Sigmoid colon (tissue), 4 donors: ENCODE data around the gene ADD3.

Experiments used
- CTCF ChIP-seq, 4 experiments: fragments of 450-650 bp in 3 of 4; fragments of 200-600 bp in 1 of 4; IDR thresholded peaks; one replicate each; pipeline ENCODE4 v1.5.1; 2016 to 2019; ENCODE audit warnings: antibody characterized with exemption in 4 of 4, mild to moderate bottlenecking in 3 of 4, moderate library complexity in 2 of 4
- EP300 ChIP-seq, 4 donors: sonication (generic); formaldehyde crosslinking; IDR thresholded peaks; one replicate each; pipeline ENCODE4 v1.6.1; 2017; ENCODE audit warnings: antibody characterized with exemption in 4 of 4
- POLR2A ChIP-seq, 2 donors: fragments of 450-650 bp; IDR thresholded peaks; one replicate each; pipeline ENCODE4 v1.6.1; 2016; ENCODE audit warnings: antibody characterized with exemption in 2 of 2, mild to moderate bottlenecking in 2 of 2, moderate library complexity in 2 of 2
- POLR2AphosphoS5 ChIP-seq, 4 donors: sonication (generic); formaldehyde crosslinking; IDR thresholded peaks; one replicate each; pipeline ENCODE4 v1.6.1; 2017; ENCODE audit warnings: antibody characterized with exemption in 4 of 4

- TF ChIP-seq POLR2AphosphoS5 (IDR thresholded peaks at IDR 0.05) (no peak), POLR2A (IDR thresholded peaks at IDR 0.05) (no peak), CTCF (IDR thresholded peaks at IDR 0.05) (no peak), EP300 (IDR thresholded peaks at IDR 0.05) (no peak)
Observed at GRCh38 chr10:110141185-110141584, 133.4 kb downstream of the ADD3 start.
